Naive thymus-derived CD4-positive, alpha-beta T cell (primary cell): ENCODE data around the gene PCDHB14. TPM values are rescaled to one million over a fixed set of nuclear protein-coding genes. Genes with fewer than 3 reads are reported as not detected.
"Not testable (repeated sequence)": the region's sequence is repeated elsewhere in the genome, so short reads cannot be mapped to it uniquely, and the experiment has no call there.

Source experiments
- ATAC-seq: fragments of 150-1000 bp; cut with Tn5 transposase; 2 replicates; pipeline ENCODE4 v1.10.0; 2021; ENCODE audit warnings: mild to moderate bottlenecking, moderate library complexity
- CTCF ChIA-PET: fragments of 350-600 bp; sonication (Branson Sonifier 250); formaldehyde crosslinking; loops from one replicate; lab custom pipeline; 2021; ENCODE audit warnings: antibody characterized with exemption; lab: Charles Lee
- POLR2A ChIA-PET: fragments of 350-600 bp; sonication (Branson Sonifier 250); formaldehyde crosslinking; loops from one replicate; lab custom pipeline; 2021; ENCODE audit warnings: antibody characterized with exemption, inconsistent platforms; lab: Charles Lee
- DNase-seq, 9 donors: peaks; one replicate each; pipeline versions ENCODE4 v3.0.0 to v3.0.0-alpha.2; 2020 to 2022; ENCODE audit warnings: mixed read lengths in 1 of 9
- H3K27ac ChIP-seq: one replicate; pipeline ENCODE4 v1.7.0; 2013; ENCODE audit warnings: mild to moderate bottlenecking, low read depth, low read length, moderate library complexity
- H3K27me3 ChIP-seq, 2 donors: one replicate each; pipeline ENCODE4 v1.7.0; 2013; ENCODE audit warnings: low read length in 2 of 2, mild to moderate bottlenecking in 2 of 2, moderate library complexity in 2 of 2; ENCODE audit not compliant: control insufficient read depth in 2 of 2, insufficient read depth in 2 of 2
- H3K36me3 ChIP-seq, 3 experiments: 1 replicate in 2 of 3; 2 replicates in 1 of 3; pipeline ENCODE4 v1.7.0; 2013; ENCODE audit warnings: low read length in 3 of 3, mild to moderate bottlenecking in 3 of 3, moderate library complexity in 1 of 3; ENCODE audit not compliant: insufficient read depth in 3 of 3, control insufficient read depth in 2 of 3
- H3K4me1 ChIP-seq, 2 donors: one replicate each; pipeline ENCODE4 v1.7.0; 2013; ENCODE audit warnings: low read length in 2 of 2, mild to moderate bottlenecking in 2 of 2, moderate library complexity in 1 of 2; ENCODE audit not compliant: control insufficient read depth in 2 of 2, insufficient read depth in 2 of 2
- H3K4me3 ChIP-seq: 2 replicates; pipeline ENCODE4 v1.7.0; 2013; ENCODE audit warnings: mild to moderate bottlenecking, low read length
- H3K9me3 ChIP-seq, 3 experiments: 1 replicate in 2 of 3; 2 replicates in 1 of 3; pipeline ENCODE4 v1.7.0; 2013; ENCODE audit warnings: low read length in 3 of 3; ENCODE audit not compliant: control insufficient read depth in 2 of 3
- H3K27ac Mint-ChIP-seq, 9 donors: one replicate each; pipeline ENCODE4 v1.8.0; 2020 to 2022; ENCODE audit warnings: mixed read lengths in 9 of 9, mild to moderate bottlenecking in 8 of 9, moderate library complexity in 5 of 9, inconsistent platforms in 2 of 9
- H3K27me3 Mint-ChIP-seq, 5 donors: one replicate each; pipeline ENCODE4 v1.8.0; 2021 to 2022; ENCODE audit warnings: mixed read lengths in 5 of 5, mild to moderate bottlenecking in 1 of 5
- H3K36me3 Mint-ChIP-seq, 5 donors: one replicate each; pipeline ENCODE4 v1.8.0; 2020 to 2022; ENCODE audit warnings: mixed read lengths in 5 of 5, mild to moderate bottlenecking in 3 of 5, inconsistent platforms in 1 of 5
- H3K4me1 Mint-ChIP-seq, 7 donors: one replicate each; pipeline ENCODE4 v1.8.0; 2020 to 2022; ENCODE audit warnings: mixed read lengths in 7 of 7, mild to moderate bottlenecking in 3 of 7, inconsistent platforms in 1 of 7
- H3K4me3 Mint-ChIP-seq, 10 donors: one replicate each; pipeline ENCODE4 v1.8.0; 2020 to 2022; ENCODE audit warnings: mild to moderate bottlenecking in 10 of 10, mixed read lengths in 10 of 10, moderate library complexity in 6 of 10, inconsistent platforms in 2 of 10
- H3K9me3 Mint-ChIP-seq, 11 donors: one replicate each; pipeline ENCODE4 v1.8.0; 2020 to 2022; ENCODE audit warnings: mixed read lengths in 11 of 11, mild to moderate bottlenecking in 4 of 11, inconsistent platforms in 1 of 11, moderate library complexity in 1 of 11
- intact Hi-C, 2 donors: fragments of 100-400 bp; cut with micrococcal nuclease; formaldehyde crosslinking; loops; one replicate each; pipeline ENCODE4 v1.15.1; 2023
- polyA plus RNA-seq, 2 donors: library from polyadenylated mRNA; unstranded; fragments of 300-500 nt; fragmentation: Illumina TruSeq; gene quantifications; one replicate each; pipeline ENCODE4 v1.2.3, GENCODE V29; 2021
- total RNA-seq, 6 experiments: library from RNA in 5 of 6; stranded (reverse) in 5 of 6; gene quantifications; 1 replicate in 5 of 6; 2 replicates in 1 of 6; pipeline ENCODE4 v1.2.3 and lab custom pipeline; 2021 to 2026

PCDHB14 gene
- total and polyA plus RNA-seq, 7 experiments from 2014 or later = not detected

DNA sequence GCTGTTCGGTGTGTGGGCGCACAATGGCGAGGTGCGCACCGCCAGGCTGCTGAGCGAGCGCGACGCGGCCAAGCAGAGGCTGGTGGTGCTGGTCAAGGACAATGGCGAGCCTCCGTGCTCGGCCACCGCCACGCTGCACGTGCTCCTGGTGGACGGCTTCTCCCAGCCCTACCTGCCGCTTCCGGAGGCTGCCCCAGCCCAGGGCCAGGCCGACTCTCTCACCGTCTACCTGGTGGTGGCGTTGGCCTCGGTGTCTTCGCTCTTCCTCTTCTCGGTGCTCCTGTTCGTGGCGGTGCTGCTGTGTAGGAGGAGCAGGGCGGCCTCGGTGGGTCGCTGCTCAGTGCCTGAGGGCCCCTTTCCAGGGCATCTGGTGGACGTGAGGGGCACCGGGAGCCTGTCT lies 43.3 kb upstream of the PCDHB14 start:
- H3K27ac ChIP-seq, H3K4me1 ChIP-seq, DNase-seq, H3K36me3 ChIP-seq, H3K27me3 ChIP-seq, POLR2A ChIA-PET, ATAC-seq, intact Hi-C loops, H3K4me3 ChIP-seq, H3K27ac Mint-ChIP-seq, H3K4me1 Mint-ChIP-seq, H3K4me3 Mint-ChIP-seq: not testable (repeated sequence)
- CTCF ChIA-PET = interaction anchor here (0.6 kb wide), 1 partner anchor 145 kb away, joined by 4 read pairs; no protein-coding TSS in a partner anchor
- peaks cover 7 to 45% (median 22%) of the 10 kb centered on the region in 11 donors for H3K9me3 Mint-ChIP-seq
- H3K27me3 Mint-ChIP-seq = peaks cover 0 to 41% (median 39%) of the 10 kb centered on the region in 5 donors
- peaks cover 0 to 10% (median 0%) of the 10 kb centered on the region in 3 experiments for H3K9me3 ChIP-seq
- H3K36me3 Mint-ChIP-seq = peaks cover 5 to 27% (median 11%) of the 10 kb centered on the region in 5 donors

DNA sequence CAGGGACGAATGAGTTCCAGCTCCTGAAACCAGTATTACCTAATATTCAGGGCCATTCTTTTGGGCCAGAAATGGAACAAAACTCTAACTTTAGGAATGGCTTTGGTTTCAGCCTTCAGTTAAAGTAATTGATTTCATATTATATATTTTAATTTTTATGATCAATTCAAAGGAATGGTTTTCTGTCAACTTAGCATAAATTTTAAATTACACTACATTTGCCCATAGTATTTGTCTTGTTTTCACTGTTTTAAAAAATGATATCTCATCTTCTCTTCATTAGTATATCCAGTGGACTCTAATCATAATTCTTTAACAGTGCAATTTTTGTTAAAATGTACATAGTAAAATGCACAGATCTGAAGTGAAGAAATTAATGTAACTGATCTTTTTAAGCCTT lies 42.8 kb upstream of the PCDHB14 start:
- Histone ChIP-seq H3K4me3 (no peak overlapping the region), H3K9me3 (peaks cover 0 to 7% (median 0%) of the 10 kb centered on the region in 3 experiments), H3K27me3 (peaks cover 0 to 9% of the 10 kb centered on the region in 2 donors), H3K27ac (no peak overlapping the region), H3K4me1 (no peaks in the 10 kb centered on the region), H3K36me3 (no peaks in the 10 kb centered on the region)
- CTCF ChIA-PET = no interaction called here
- Mint-ChIP-seq H3K27me3 (peaks cover 0 to 45% (median 43%) of the 10 kb centered on the region in 5 donors), H3K4me3 (no peak overlapping the region), H3K4me1 (peaks cover 0 to 1% (median 0%) of the 10 kb centered on the region in 7 donors), H3K36me3 (peaks cover 5 to 29% (median 11%) of the 10 kb centered on the region in 5 donors), H3K27ac (no peak overlapping the region), H3K9me3 (peaks cover 7 to 45% (median 27%) of the 10 kb centered on the region in 11 donors)
- POLR2A ChIA-PET = no interaction called here
- ATAC-seq (no peak), DNase-seq (no peak)
- intact Hi-C loops = no loop called here

DNA sequence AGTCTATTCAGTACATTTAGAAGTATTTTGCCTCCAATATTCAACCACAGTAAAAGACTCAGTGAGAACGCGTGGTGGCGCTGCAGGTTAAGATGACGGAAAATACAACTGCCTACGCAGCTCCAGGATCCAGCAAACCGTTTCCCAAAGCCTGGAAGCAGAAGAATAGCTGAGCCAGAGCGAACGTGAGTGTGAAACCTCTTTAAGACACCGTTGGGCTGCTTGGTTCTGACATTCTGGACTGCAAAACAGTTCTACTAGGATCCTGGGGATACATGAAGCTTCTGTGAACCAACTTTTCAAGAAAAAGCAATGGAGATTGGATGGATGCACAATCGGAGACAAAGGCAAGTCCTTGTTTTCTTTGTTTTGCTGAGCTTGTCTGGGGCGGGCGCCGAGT lies 40.9 kb upstream of the PCDHB14 start, which contains the start of gene PCDHB16:
Gene PCDHB16 (plus strand): TSS at position 140 of the 400 bp plus-strand sequence. CDS start 173 bp downstream, at position 313.
- ATAC-seq = no peak
- H3K4me1 Mint-ChIP-seq = peaks cover 0 to 9% (median 5%) of the 10 kb centered on the region in 7 donors
- no peak for DNase-seq
- Histone ChIP-seq H3K27me3 (no peaks in the 10 kb centered on the region), H3K36me3 (no peaks in the 10 kb centered on the region), H3K9me3 (peaks cover 0 to 7% (median 0%) of the 10 kb centered on the region in 3 experiments), H3K27ac (no peak within 1 kb of the TSS), H3K4me3 (no peak within 1 kb of the TSS), H3K4me1 (no peaks in the 10 kb centered on the region)
- H3K4me3 Mint-ChIP-seq = no peak within 1 kb of the TSS
- intact Hi-C loops = no loop called here
- ChIA-PET POLR2A (no interaction called here), CTCF (interaction anchor here (0.6 to 1.0 kb wide), 2 partner anchors 332 to 654 kb away, joined by 3 read pairs; no protein-coding TSS in a partner anchor)
- H3K9me3 Mint-ChIP-seq = peaks cover 10 to 59% (median 33%) of the 10 kb centered on the region in 11 donors
- H3K27ac Mint-ChIP-seq = peak within 1 kb of the TSS in 2 of 9 donors; percentile 18 to 25
- peaks cover 5 to 33% (median 18%) of the 10 kb centered on the region in 5 donors for H3K36me3 Mint-ChIP-seq
- H3K27me3 Mint-ChIP-seq = peaks cover 0 to 62% (median 58%) of the 10 kb centered on the region in 5 donors

DNA sequence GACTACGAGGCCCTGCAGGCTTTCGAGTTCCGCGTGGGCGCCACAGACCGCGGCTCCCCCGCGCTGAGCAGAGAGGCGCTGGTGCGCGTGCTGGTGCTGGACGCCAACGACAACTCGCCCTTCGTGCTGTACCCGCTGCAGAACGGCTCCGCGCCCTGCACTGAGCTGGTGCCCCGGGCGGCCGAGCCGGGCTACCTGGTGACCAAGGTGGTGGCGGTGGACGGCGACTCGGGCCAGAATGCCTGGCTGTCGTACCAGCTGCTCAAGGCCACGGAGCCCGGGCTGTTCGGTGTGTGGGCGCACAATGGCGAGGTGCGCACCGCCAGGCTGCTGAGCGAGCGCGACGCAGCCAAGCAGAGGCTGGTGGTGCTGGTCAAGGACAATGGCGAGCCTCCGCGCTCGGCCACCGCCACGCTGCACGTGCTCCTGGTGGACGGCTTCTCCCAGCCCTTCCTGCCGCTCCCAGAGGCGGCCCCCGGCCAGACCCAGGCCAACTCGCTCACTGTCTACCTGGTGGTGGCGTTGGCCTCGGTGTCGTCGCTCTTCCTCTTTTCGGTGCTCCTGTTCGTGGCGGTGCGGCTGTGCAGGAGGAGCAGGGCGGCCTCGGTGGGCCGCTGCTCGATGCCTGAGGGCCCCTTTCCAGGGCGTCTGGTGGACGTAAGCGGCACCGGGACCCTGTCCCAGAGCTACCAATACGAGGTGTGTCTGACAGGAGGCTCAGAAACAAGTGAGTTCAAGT lies 38.9 kb upstream of the PCDHB14 start:
- peaks cover 7 to 37% (median 22%) of the 10 kb centered on the region in 5 donors for H3K36me3 Mint-ChIP-seq
- H3K27ac Mint-ChIP-seq, H3K36me3 ChIP-seq, H3K27me3 ChIP-seq, ATAC-seq, POLR2A ChIA-PET, H3K27ac ChIP-seq, H3K4me3 Mint-ChIP-seq, intact Hi-C loops, CTCF ChIA-PET, H3K4me3 ChIP-seq, H3K9me3 ChIP-seq, H3K4me1 ChIP-seq, DNase-seq: not testable (repeated sequence)
- peaks cover 3 to 76% (median 72%) of the 10 kb centered on the region in 5 donors for H3K27me3 Mint-ChIP-seq
- peaks cover 10 to 74% (median 44%) of the 10 kb centered on the region in 11 donors for H3K9me3 Mint-ChIP-seq
- H3K4me1 Mint-ChIP-seq = peaks cover 0 to 12% (median 5%) of the 10 kb centered on the region in 7 donors

DNA sequence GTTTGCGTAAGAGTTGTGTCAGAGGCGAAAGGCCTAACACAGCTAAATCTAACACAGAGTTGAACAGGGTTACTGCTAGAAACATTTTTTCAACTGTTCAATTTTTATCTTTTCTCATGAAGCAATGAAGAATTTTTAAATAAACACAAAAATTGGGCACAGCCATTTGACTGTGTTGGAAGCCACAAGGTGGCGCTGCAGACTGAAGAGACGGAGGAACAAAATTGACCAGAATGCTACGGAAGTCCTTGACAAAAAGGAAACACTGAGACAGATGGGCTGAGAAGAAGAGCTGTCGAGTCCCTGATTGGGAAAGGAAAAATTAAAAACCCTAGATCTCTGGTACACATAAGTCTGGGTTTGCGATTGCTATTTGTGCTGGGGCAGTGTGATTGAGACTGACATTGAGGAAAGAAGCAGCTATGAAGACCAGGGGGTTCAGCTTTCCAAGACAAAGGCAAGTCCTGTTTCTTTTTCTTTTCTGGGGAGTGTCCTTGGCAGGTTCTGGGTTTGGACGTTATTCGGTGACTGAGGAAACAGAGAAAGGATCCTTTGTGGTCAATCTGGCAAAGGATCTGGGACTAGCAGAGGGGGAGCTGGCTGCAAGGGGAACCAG lies 36.1 kb upstream of the PCDHB14 start, which contains the start of gene PCDHB9:
Gene PCDHB9 (plus strand): TSS at position 265 of the 616 bp plus-strand sequence. CDS start 158 bp downstream, at position 423.
- ChIA-PET CTCF (interaction anchor here (0.7 to 1.0 kb wide), 2 partner anchors 10 to 134 kb away, joined by 3 to 5 read pairs; partner anchors contain the start of gene PCDHB8), POLR2A (no interaction called here)
- H3K4me3 ChIP-seq = no peak within 1 kb of the TSS
- intact Hi-C loops = loop anchor here (1.0 to 5.0 kb wide), 2 partner anchors 375 to 377 kb away; no protein-coding TSS in a partner anchor
- Mint-ChIP-seq H3K4me3 (peak within 1 kb of the TSS; percentile 15 to 64 (median 35)), H3K27ac (no peak within 1 kb of the TSS), H3K36me3 (peaks cover 7 to 38% (median 28%) of the 10 kb centered on the region in 5 donors), H3K27me3 (peaks cover 3 to 86% (median 76%) of the 10 kb centered on the region in 5 donors), H3K9me3 (peaks cover 12 to 80% (median 50%) of the 10 kb centered on the region in 11 donors), H3K4me1 (peaks cover 0 to 12% (median 5%) of the 10 kb centered on the region in 7 donors)
- H3K36me3 ChIP-seq = no peaks in the 10 kb centered on the region
- DNase-seq (peak in 1 of 9 donors; percentile 14), ATAC-seq (no peak)
- H3K9me3 ChIP-seq = peaks cover 0 to 7% (median 0%) of the 10 kb centered on the region in 3 experiments
- H3K27ac ChIP-seq = no peak within 1 kb of the TSS
- no peaks in the 10 kb centered on the region for H3K4me1 ChIP-seq
- H3K27me3 ChIP-seq = no peaks in the 10 kb centered on the region

DNA sequence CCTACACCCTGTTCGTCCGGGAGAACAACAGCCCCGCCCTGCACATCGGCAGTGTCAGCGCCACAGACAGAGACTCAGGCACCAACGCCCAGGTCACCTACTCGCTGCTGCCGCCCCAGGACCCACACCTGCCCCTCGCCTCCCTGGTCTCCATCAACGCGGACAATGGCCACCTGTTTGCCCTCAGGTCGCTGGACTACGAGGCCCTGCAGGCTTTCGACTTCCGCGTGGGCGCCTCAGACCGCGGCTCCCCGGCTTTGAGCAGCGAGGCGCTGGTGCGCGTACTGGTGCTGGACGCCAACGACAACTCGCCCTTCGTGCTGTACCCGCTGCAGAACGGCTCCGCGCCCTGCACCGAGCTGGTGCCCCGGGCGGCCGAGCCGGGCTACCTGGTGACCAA lies 34.5 kb upstream of the PCDHB14 start:
- Mint-ChIP-seq H3K27me3 (peaks cover 3 to 86% (median 74%) of the 10 kb centered on the region in 5 donors), H3K9me3 (peaks cover 9 to 80% (median 45%) of the 10 kb centered on the region in 11 donors), H3K4me1 (peaks cover 0 to 12% (median 5%) of the 10 kb centered on the region in 7 donors), H3K36me3 (peaks cover under 1 to 34% (median 19%) of the 10 kb centered on the region in 5 donors)
- H3K4me1 ChIP-seq, H3K27ac Mint-ChIP-seq, H3K4me3 Mint-ChIP-seq, H3K36me3 ChIP-seq, H3K9me3 ChIP-seq, DNase-seq, ATAC-seq, CTCF ChIA-PET, POLR2A ChIA-PET, H3K27ac ChIP-seq, H3K4me3 ChIP-seq, H3K27me3 ChIP-seq: not testable (repeated sequence)
- intact Hi-C loops = loop anchor here in 1 of 2 donors (5.0 kb wide), 1 partner anchor 374 kb away; no protein-coding TSS in a partner anchor
